A549 (cell line): ENCODE data around the gene ABCA7. TPM values are rescaled to one million over a fixed set of nuclear protein-coding genes. Genes with fewer than 3 reads are reported as not detected.
A peak's percentile ranks its signal among the peaks of the same experiment; 100 is the strongest.

Experiments
- ATAC-seq, 2 experiments: fragments of 200-7000 bp in 1 of 2; fragments of >200 bp in 1 of 2; cut with Nextera tagmentation in 1 of 2; cut with Tn5 transposase in 1 of 2; 3 replicates each; pipeline versions ENCODE4 v1.8.0 to v1.9.1; 2018 to 2020; ENCODE audit warnings: mild to moderate bottlenecking in 1 of 2, moderate library complexity in 1 of 2
- CTCF ChIA-PET: fragments of 300-600 bp; sonication (Branson Sonifier 250); formaldehyde crosslinking; extraction: SDS; loops from one replicate; lab custom pipeline; 2021; ENCODE audit warnings: antibody characterized with exemption, inconsistent platforms; lab: Yijun Ruan, JAX
- POLR2A ChIA-PET: fragments of 350-600 bp; formaldehyde crosslinking; extraction: SDS; loops from one replicate; lab custom pipeline; 2021; ENCODE audit warnings: antibody characterized with exemption, inconsistent platforms; lab: Yijun Ruan, JAX
- DNase-seq, 2 experiments: peaks; one replicate each; pipeline versions ENCODE4 v3.0.0 to v3.0.0-alpha.2; 2011 to 2016; ENCODE audit warnings: low read depth in 1 of 2, low spot score in 1 of 2
- FAIRE-seq: peaks from 2 replicates; lab custom pipeline; 2011; peaks lifted over from hg19 to GRCh38; lab: Jason Lieb, UNC
- H3K27ac ChIP-seq, 2 experiments: fragments of >200 bp; sonication (Bioruptor Twin); formaldehyde crosslinking; 3 replicates each; pipeline ENCODE4 v1.5.1; 2016 to 2017
- H3K4me1 ChIP-seq: fragments of >200 bp; sonication (Bioruptor Twin); formaldehyde crosslinking; 3 replicates; pipeline ENCODE4 v1.6.1; 2016
- H3K4me2 ChIP-seq: fragments of >200 bp; sonication (Bioruptor Twin); formaldehyde crosslinking; 3 replicates; pipeline ENCODE4 v1.6.1; 2016
- H3K4me3 ChIP-seq: fragments of >200 bp; sonication (Bioruptor Twin); formaldehyde crosslinking; 3 replicates; pipeline ENCODE4 v1.5.1; 2016
- H3K9me3 ChIP-seq: fragments of >200 bp; sonication (Bioruptor Twin); formaldehyde crosslinking; 3 replicates; pipeline ENCODE4 v1.6.1; 2016
- ATOH8 ChIP-seq: fragments of 250-450 bp; sonication (Bioruptor Pico); IDR thresholded peaks from 2 replicates; pipeline ENCODE4 v1.5.0; 2020; ENCODE audit warnings: low read depth, mild to moderate bottlenecking, moderate library complexity
- CBX2 ChIP-seq: fragments of 200-600 bp; sonication (generic); IDR thresholded peaks from 2 replicates; pipeline ENCODE4 v1.6.1; 2016; ENCODE audit warnings: low read depth, mild to moderate bottlenecking, borderline replicate concordance
- CEBPB ChIP-seq, 2 experiments: fragments of >200 bp in 1 of 2; sonication (Bioruptor Twin) in 1 of 2; formaldehyde crosslinking in 1 of 2; IDR thresholded peaks; 2 replicates each; pipeline ENCODE4 v1.6.1; 2012 to 2016
- CHD2 ChIP-seq: fragments of 150-350 bp; IDR thresholded peaks from 2 replicates; pipeline ENCODE4 v1.6.1; 2014; ENCODE audit warnings: low read length; ENCODE audit not compliant: partially characterized antibody
- CHD4 ChIP-seq: fragments of 200-600 bp; sonication (generic); IDR thresholded peaks from 2 replicates; pipeline ENCODE4 v1.6.1; 2016; ENCODE audit warnings: antibody characterized with exemption, mild to moderate bottlenecking, borderline replicate concordance
- EHMT2 ChIP-seq: fragments of 200-600 bp; sonication (generic); IDR thresholded peaks from 2 replicates; pipeline ENCODE4 v1.6.1; 2016; ENCODE audit warnings: antibody characterized with exemption, low read depth, mild to moderate bottlenecking, moderate library complexity
- EP300 ChIP-seq, 2 experiments: fragments of >200 bp; sonication (Bioruptor Twin); formaldehyde crosslinking; IDR thresholded peaks; 2 replicates in 1 of 2; 3 replicates in 1 of 2; pipeline ENCODE4 v1.6.1; 2016 to 2017
- GATA3 ChIP-seq: IDR thresholded peaks from 2 replicates; pipeline ENCODE4 v1.6.1; 2012; ENCODE audit warnings: borderline replicate concordance
- HOXB13 ChIP-seq: fragments of 250-450 bp; sonication (Bioruptor Pico); IDR thresholded peaks from 2 replicates; pipeline ENCODE4 v1.5.0; 2020; ENCODE audit warnings: low read depth, mild to moderate bottlenecking, moderate library complexity
- KDM5A ChIP-seq: fragments of 200-600 bp; sonication (generic); IDR thresholded peaks from 2 replicates; pipeline ENCODE4 v1.6.1; 2016; ENCODE audit warnings: antibody characterized with exemption, mild to moderate bottlenecking
- MAZ ChIP-seq: fragments of 150-350 bp; IDR thresholded peaks from 2 replicates; pipeline ENCODE4 v1.6.1; 2014; ENCODE audit warnings: antibody characterized with exemption, low read depth, low read length, borderline replicate concordance
- NR3C1 ChIP-seq: fragments of >200 bp; sonication (Bioruptor Twin); formaldehyde crosslinking; IDR thresholded peaks from 3 replicates; pipeline ENCODE4 v1.6.1; 2017
- PHF8 ChIP-seq: fragments of 200-600 bp; sonication (generic); IDR thresholded peaks from 2 replicates; pipeline ENCODE4 v1.6.1; 2016; ENCODE audit warnings: low read depth, mild to moderate bottlenecking, antibody characterized with exemption, moderate library complexity, borderline replicate concordance
- RARB ChIP-seq: fragments of 250-450 bp; sonication (Bioruptor Pico); IDR thresholded peaks from 2 replicates; pipeline ENCODE4 v1.8.0; 2021; ENCODE audit warnings: mild to moderate bottlenecking, moderate library complexity
- REST ChIP-seq: fragments of 200-600 bp; sonication (generic); IDR thresholded peaks from 2 replicates; pipeline ENCODE4 v1.6.1; 2016; ENCODE audit warnings: antibody characterized with exemption, mild to moderate bottlenecking, moderate library complexity
- RFX5 ChIP-seq: fragments of 450-650 bp; IDR thresholded peaks from 2 replicates; pipeline ENCODE4 v1.7.1; 2014; ENCODE audit warnings: antibody characterized with exemption, mild to moderate bottlenecking, moderate library complexity
- RNF2 ChIP-seq: fragments of 200-600 bp; sonication (generic); IDR thresholded peaks from 2 replicates; pipeline ENCODE4 v1.6.1; 2016; ENCODE audit warnings: low read depth, mild to moderate bottlenecking, antibody characterized with exemption, moderate library complexity, borderline replicate concordance
- USF2 ChIP-seq: fragments of 450-650 bp; IDR thresholded peaks from 2 replicates; pipeline ENCODE4 v1.6.1; 2014; ENCODE audit warnings: antibody characterized with exemption
- ZC3H11A ChIP-seq: fragments of 450-650 bp; IDR thresholded peaks from 2 replicates; pipeline ENCODE4 v1.6.1; 2014; ENCODE audit warnings: antibody characterized with exemption, mild to moderate bottlenecking
- WGBS: methylation state at CpG from one replicate; pipeline ENCODE4 v1.1.6; 2017; ENCODE audit errors: missing lambda C conversion rate; 5-methylcytosine and 5-hydroxymethylcytosine counted together
- polyA plus RNA-seq, 4 experiments: library from polyadenylated mRNA; depleted of rRNA in 3 of 4; stranded (reverse); fragments of >200 nt; fragmentation: RNase III in 1 of 4; extraction: RNeasy Plus Mini Kit Qiagen cat#74134 plus additional on column Dnase treatment in 1 of 4; gene quantifications; 2 replicates in 3 of 4; 3 replicates in 1 of 4; pipeline ENCODE4 v1.2.3, GENCODE V29; 2011 to 2017
- TF ChIP-seq, protein P1 (sequence below): IDR thresholded peaks from 2 replicates; pipeline ENCODE4 v1.6.1; 2012
- TF ChIP-seq, protein P2 (sequence below): fragments of 250-450 bp; sonication (Bioruptor Pico); IDR thresholded peaks from 2 replicates; pipeline ENCODE4 v1.5.0; 2021; ENCODE audit warnings: mild to moderate bottlenecking, moderate library complexity, borderline replicate concordance
- TF ChIP-seq, protein P3 (sequence below): fragments of >200 bp; sonication (Bioruptor Twin); formaldehyde crosslinking; IDR thresholded peaks from 3 replicates; pipeline ENCODE4 v1.6.1; 2016

ABCA7 gene
- polyA plus RNA-seq, 2 of the 4 experiments (the other 2 are of a cell fraction): 5.0 to 13.5 TPM

GRCh38 chr19:1094655-1094977 is 54.7 kb downstream of the ABCA7 start:
- peak overlapping the region; percentile 93 for H3K4me2 ChIP-seq
- ATAC-seq (no peak; a peak in 1 of 6 replicates), DNase-seq (no peak)
- TF ChIP-seq CHD2 (no peak), CBX2 (no peak), NR3C1 (no peak), GATA3 (no peak), RFX5 (no peak)
- TF ChIP-seq, protein P1, sequence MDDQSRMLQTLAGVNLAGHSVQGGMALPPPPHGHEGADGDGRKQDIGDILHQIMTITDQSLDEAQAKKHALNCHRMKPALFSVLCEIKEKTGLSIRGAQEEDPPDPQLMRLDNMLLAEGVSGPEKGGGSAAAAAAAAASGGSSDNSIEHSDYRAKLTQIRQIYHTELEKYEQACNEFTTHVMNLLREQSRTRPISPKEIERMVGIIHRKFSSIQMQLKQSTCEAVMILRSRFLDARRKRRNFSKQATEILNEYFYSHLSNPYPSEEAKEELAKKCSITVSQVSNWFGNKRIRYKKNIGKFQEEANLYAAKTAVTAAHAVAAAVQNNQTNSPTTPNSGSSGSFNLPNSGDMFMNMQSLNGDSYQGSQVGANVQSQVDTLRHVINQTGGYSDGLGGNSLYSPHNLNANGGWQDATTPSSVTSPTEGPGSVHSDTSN: no peak
- TF ChIP-seq, all 56 proteins: peak for 0
- POLR2A ChIA-PET: interaction anchor here (0.6 to 1.3 kb wide), 4 partner anchors 12 to 84 kb away, joined by 3 to 6 read pairs (median 4); no protein-coding TSS in a partner anchor
- peak overlapping the region; percentile 80 for H3K4me3 ChIP-seq
- WGBS: 5% methylated on average over 4 of the region's 19 CpGs
- peak overlapping the region; percentile 84 to 97 for H3K27ac ChIP-seq
- H3K4me1 ChIP-seq: peaks cover 34% of the 10 kb centered on the region
- FAIRE-seq: no peak
- H3K9me3 ChIP-seq: peaks cover 4% of the 10 kb centered on the region; the same call in 2 of the 3 replicates
- CTCF ChIA-PET: interaction anchor here (1.4 to 2.5 kb wide), 4 partner anchors 19 to 172 kb away, joined by 3 to 10 read pairs (median 4); no protein-coding TSS in a partner anchor

- ChIA-PET CTCF (interaction anchor here (1.4 to 2.5 kb wide), 3 partner anchors 19 to 172 kb away, joined by 3 to 10 read pairs (median 3); no protein-coding TSS in a partner anchor), POLR2A (interaction anchor here (0.6 to 1.3 kb wide), 5 partner anchors 9 to 20 kb away, joined by 3 to 6 read pairs (median 4); partner anchors contain the start of gene GPX4)
- Histone ChIP-seq H3K4me1 (peaks cover 34% of the 10 kb centered on the region), H3K4me3 (peak within 1 kb of the TSS; percentile 80), H3K4me2 (peak within 1 kb of the TSS; percentile 93), H3K27ac (peak within 1 kb of the TSS; percentile 84 to 97), H3K9me3 (peaks cover 9% of the 10 kb centered on the region; the same call in 2 of the 3 replicates)
- peak; percentile 72 for FAIRE-seq
- WGBS: 1% methylated on average over 10 of the region's 81 CpGs
- peak; percentile 91 to 93 for ATAC-seq
- peak; percentile 79 to 97 for DNase-seq
- TF ChIP-seq PHF8 (no peak), KDM5A (no peak), HOXB13 (CRISPR knock-in tag) (no peak), CHD2 (peak; percentile 86), USF2 (no peak), CBX2 (no peak), RARB (CRISPR knock-in tag) (no peak), CHD4 (no peak), REST (peak; percentile 81), ZC3H11A (no peak), RNF2 (no peak), EHMT2 (no peak), EP300 (IDR thresholded peaks at IDR 0.05) (no peak), RFX5 (no peak), ATOH8 (CRISPR knock-in tag) (no peak), CEBPB (IDR thresholded peaks at IDR 0.05) (no peak), MAZ (0 out of 2 replicates have a peak, but pooled peaks have one; percentile 48)
- TF ChIP-seq, protein P2, sequence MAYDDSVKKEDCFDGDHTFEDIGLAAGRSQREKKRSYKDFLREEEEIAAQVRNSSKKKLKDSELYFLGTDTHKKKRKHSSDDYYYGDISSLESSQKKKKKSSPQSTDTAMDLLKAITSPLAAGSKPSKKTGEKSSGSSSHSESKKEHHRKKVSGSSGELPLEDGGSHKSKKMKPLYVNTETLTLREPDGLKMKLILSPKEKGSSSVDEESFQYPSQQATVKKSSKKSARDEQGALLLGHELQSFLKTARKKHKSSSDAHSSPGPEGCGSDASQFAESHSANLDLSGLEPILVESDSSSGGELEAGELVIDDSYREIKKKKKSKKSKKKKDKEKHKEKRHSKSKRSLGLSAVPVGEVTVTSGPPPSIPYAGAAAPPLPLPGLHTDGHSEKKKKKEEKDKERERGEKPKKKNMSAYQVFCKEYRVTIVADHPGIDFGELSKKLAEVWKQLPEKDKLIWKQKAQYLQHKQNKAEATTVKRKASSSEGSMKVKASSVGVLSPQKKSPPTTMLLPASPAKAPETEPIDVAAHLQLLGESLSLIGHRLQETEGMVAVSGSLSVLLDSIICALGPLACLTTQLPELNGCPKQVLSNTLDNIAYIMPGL: no peak
- TF ChIP-seq, protein P1: no peak
- TF ChIP-seq, protein P3, sequence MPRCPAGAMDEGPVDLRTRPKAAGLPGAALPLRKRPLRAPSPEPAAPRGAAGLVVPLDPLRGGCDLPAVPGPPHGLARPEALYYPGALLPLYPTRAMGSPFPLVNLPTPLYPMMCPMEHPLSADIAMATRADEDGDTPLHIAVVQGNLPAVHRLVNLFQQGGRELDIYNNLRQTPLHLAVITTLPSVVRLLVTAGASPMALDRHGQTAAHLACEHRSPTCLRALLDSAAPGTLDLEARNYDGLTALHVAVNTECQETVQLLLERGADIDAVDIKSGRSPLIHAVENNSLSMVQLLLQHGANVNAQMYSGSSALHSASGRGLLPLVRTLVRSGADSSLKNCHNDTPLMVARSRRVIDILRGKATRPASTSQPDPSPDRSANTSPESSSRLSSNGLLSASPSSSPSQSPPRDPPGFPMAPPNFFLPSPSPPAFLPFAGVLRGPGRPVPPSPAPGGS: 0 out of 3 replicates have a peak, but pooled peaks have one; percentile 26
Observed at GRCh38 chr19:1094978-1095701, 55.2 kb downstream of the ABCA7 start, which contains the start of gene POLR2E. TSS of gene POLR2E (minus strand) at chr19:1095375. CDS start at chr19:1095315, 60 bp downstream.
